ENCODE data around the gene TTLL11. TPM values are rescaled to one million over a fixed set of nuclear protein-coding genes. Genes with fewer than 3 reads are reported as not detected.

Gene TTLL11
- total and polyA plus RNA-seq, 9 donors: 14.2 to 29.3 (median 20.1) TPM

DNA sequence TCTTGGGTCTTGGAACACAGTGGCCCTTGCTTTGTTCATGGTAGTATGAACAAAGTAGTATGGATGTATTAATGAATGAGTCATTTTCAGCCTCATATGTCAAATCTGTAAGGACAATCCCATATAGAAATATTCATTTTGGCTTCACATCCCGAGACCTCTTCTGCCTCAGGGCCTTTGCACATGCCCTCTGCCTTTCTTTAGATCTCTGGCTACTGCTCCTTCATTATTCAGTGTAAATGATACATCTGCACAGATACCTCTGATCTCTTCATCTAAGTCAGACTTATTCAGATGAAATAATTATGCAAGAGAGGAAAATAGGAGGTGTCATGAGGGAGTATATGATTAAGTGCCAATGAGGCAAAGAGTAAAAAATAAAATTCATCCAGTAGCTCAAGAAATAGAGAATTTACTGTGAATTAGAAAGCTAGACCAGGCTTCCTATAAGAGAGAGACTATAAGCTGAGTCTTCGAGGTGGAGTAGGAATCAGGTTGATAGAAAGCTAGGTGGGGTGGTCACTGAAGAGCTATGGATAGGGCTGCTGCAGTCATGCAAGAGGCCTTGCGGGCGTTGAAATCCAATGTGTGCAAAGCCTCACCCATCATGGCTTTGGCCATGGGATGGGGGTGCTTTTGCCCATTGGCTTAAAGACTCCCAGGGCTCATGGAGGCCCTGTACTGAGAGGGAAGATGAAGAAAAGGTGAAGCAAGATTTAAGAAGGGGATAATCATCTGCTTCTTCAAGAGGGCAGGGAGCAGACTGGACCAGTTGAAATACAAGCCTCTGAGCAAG, 3.7 kb upstream of the TTLL11 start:
- no peak overlapping the region for H3K27ac ChIP-seq (ENCODE audit: low read length)

DNA sequence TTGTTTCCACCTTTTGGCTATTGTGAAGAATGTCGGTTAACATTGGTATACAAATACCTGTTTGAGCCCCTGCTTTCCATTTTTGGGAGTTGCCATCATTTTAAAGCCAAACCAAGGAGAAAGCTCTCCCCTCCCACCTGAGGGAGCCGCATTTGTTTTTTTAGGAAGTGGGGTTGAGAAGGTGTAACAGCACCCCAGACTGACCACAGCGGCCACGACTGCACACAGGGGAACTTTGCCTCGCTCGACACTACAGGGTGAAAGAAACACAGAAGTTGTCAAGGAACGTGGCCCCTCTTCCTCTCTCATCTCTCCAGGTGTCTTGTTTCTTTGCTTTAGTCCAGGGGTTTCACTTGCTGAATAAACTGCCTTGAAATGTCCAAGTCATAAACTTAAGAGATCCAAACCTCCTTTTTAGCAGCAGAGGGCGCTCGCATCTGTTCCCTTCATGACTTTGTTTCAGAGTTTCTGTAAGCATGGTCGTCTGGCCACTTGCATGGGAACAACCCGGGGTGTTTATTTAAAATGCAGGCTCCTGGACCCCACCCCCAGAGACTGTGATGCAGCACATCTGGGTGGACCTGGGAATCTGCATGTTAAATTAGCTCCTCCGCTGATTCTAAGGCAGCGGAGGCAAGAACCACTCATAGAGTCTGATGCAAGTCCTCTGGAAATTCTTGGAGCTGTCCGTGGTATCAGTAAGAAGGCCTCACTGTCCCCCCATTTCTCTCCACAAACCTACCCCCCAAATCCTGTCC, 2.1 kb upstream of the TTLL11 start:
- DNase-seq: peak; percentile 62
- Histone ChIP-seq H3K27ac (ENCODE audit: low read length) (no peak overlapping the region), H3K4me3 (ENCODE audit: low read length) (no peak overlapping the region), H3K36me3 (ENCODE audit: control insufficient read depth, insufficient read depth, low read length) (peaks cover 11% of the 10 kb centered on the region), H3K27me3 (ENCODE audit: control insufficient read depth, insufficient read depth, low read length) (peaks cover 3% of the 10 kb centered on the region), H3K9me3 (replicated peaks; ENCODE audit: control insufficient read depth, low read depth, low read length) (no peaks in the 10 kb centered on the region), H3K4me1 (ENCODE audit: control insufficient read depth, insufficient read depth, low read length) (peaks cover 31% of the 10 kb centered on the region)
- 14% methylated on average over 8 of the region's 14 CpGs for WGBS (ENCODE audit: insufficient coverage)

More for the DNA sequence above, 3.7 kb upstream of the TTLL11 start:
- no peak for DNase-seq
- peaks cover 3% of the 10 kb centered on the region for H3K27me3 ChIP-seq (ENCODE audit: control insufficient read depth, insufficient read depth, low read length)
- peaks cover 1% of the 10 kb centered on the region for H3K36me3 ChIP-seq (ENCODE audit: control insufficient read depth, insufficient read depth, low read length)
- H3K9me3 ChIP-seq (replicated peaks; ENCODE audit: control insufficient read depth, low read depth, low read length): no peaks in the 10 kb centered on the region
- H3K4me1 ChIP-seq (ENCODE audit: control insufficient read depth, insufficient read depth, low read length): peaks cover 21% of the 10 kb centered on the region
- H3K4me3 ChIP-seq (ENCODE audit: low read length): no peak overlapping the region
- 79% methylated on average over 4 of the region's 4 CpGs for WGBS (ENCODE audit: insufficient coverage)

DNA sequence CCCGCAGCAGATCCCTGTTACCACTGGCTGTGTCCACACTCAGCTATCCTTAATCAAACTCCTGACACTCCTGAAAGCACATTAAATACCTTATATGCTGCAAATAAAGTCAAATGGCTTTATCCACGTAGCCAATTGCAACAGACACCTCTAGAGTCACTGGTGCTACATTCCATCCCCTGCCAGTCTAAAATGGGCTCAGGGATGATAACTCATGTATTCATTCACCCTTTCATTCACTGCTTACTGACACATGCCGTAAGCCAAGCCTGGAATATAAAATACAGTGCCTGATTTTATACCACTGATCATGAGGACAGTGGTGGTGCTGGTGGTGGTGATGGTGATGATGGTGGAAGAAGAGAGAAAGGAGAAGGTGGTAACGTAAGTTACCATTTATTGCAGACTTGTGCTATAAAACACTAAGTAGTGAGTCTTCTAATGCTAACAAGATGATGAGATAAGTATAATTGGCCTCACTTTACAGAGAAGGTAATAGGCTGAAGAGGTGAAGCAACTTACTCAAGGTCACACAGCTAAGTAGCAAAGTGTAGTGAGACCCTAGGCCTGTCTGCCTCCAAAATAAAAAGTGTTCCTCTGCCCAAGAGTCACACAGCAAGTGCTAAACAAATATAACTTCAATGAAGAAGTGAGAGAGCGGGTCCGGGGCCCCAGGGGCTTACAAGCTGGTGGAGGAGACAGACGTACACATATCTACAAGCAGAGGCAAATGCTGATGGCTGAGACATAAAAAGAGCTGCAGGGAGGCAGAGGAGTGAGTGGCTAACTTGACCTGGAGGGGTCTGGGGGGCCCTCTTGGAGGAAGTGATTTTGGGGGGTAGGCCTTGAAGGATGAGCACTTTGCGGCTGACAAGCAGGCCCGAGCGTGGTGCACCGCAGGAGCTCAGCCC, 1.2 kb downstream of the TTLL11 start:
- Histone ChIP-seq H3K27me3 (ENCODE audit: control insufficient read depth, insufficient read depth, low read length) (peaks cover 3% of the 10 kb centered on the region), H3K36me3 (ENCODE audit: control insufficient read depth, insufficient read depth, low read length) (peaks cover 13% of the 10 kb centered on the region), H3K4me3 (ENCODE audit: low read length) (peak overlapping the region; percentile 70), H3K27ac (ENCODE audit: low read length) (no peak overlapping the region), H3K9me3 (replicated peaks; ENCODE audit: control insufficient read depth, low read depth, low read length) (no peaks in the 10 kb centered on the region), H3K4me1 (ENCODE audit: control insufficient read depth, insufficient read depth, low read length) (peaks cover 30% of the 10 kb centered on the region)
- 45% methylated on average over 9 of the region's 11 CpGs for WGBS (ENCODE audit: insufficient coverage)
- no peak for DNase-seq

DNA sequence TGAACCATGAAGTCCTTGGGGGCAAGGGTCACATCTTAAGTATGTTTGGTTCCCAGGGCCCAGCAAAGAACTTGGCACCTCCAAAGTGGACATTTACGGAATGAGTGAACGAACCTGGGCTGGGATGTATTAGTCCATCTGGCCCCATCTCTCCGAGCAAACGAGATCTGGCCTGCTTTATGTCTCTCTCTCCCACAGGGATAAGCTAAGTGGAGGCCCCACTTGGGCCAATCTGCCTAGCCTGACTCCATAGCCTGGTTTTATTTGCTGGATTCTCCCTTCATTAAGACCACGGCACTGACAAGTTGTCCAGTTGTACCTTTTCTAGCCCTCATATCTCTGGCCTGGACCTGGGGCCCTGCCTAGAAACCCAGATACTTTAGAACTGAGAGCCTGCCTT, 2.1 kb downstream of the TTLL11 start:
- no peak for DNase-seq
- Histone ChIP-seq H3K27ac (ENCODE audit: low read length) (no peak overlapping the region), H3K4me1 (ENCODE audit: control insufficient read depth, insufficient read depth, low read length) (peaks cover 33% of the 10 kb centered on the region), H3K27me3 (ENCODE audit: control insufficient read depth, insufficient read depth, low read length) (peaks cover 3% of the 10 kb centered on the region), H3K4me3 (ENCODE audit: low read length) (peak overlapping the region; percentile 70), H3K36me3 (ENCODE audit: control insufficient read depth, insufficient read depth, low read length) (peaks cover 13% of the 10 kb centered on the region), H3K9me3 (replicated peaks; ENCODE audit: control insufficient read depth, low read depth, low read length) (no peaks in the 10 kb centered on the region)
- WGBS (ENCODE audit: insufficient coverage): 55% methylated on average over 5 of the region's 5 CpGs

DNA sequence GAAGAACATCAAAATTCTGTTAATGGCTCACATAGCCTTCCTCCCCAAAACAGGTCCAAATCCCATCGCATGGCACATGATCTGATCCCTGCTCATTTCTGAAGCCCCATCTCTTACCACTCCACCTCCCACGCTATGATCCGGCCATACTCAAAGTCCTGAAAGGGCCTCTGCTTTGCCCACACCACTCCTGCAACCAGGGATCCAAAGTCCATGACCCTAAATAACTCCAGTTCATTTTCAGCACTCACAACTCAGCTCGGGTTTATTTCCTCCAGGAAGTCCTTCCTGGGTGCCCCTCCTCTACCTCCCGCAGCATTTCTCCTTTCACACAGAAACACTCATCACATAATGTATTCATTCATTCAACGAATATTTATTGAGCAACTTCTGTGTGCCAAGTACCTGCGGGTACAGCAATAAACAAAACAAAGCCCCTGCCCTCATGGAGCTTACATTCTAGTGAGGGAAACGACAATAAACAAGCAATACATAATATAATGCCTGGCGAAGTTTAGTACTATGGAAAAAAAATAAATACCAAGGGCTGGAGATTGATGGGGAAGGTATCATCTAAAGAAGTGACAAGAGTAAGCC, 2.7 kb downstream of the TTLL11 start:
- Histone ChIP-seq H3K27me3 (ENCODE audit: control insufficient read depth, insufficient read depth, low read length) (peaks cover 3% of the 10 kb centered on the region), H3K9me3 (replicated peaks; ENCODE audit: control insufficient read depth, low read depth, low read length) (no peaks in the 10 kb centered on the region), H3K4me3 (ENCODE audit: low read length) (no peak overlapping the region), H3K27ac (ENCODE audit: low read length) (no peak overlapping the region), H3K36me3 (ENCODE audit: control insufficient read depth, insufficient read depth, low read length) (peaks cover 13% of the 10 kb centered on the region), H3K4me1 (ENCODE audit: control insufficient read depth, insufficient read depth, low read length) (peaks cover 32% of the 10 kb centered on the region)
- 81% methylated on average over 5 of the region's 9 CpGs for WGBS (ENCODE audit: insufficient coverage)
- DNase-seq: no peak

DNA sequence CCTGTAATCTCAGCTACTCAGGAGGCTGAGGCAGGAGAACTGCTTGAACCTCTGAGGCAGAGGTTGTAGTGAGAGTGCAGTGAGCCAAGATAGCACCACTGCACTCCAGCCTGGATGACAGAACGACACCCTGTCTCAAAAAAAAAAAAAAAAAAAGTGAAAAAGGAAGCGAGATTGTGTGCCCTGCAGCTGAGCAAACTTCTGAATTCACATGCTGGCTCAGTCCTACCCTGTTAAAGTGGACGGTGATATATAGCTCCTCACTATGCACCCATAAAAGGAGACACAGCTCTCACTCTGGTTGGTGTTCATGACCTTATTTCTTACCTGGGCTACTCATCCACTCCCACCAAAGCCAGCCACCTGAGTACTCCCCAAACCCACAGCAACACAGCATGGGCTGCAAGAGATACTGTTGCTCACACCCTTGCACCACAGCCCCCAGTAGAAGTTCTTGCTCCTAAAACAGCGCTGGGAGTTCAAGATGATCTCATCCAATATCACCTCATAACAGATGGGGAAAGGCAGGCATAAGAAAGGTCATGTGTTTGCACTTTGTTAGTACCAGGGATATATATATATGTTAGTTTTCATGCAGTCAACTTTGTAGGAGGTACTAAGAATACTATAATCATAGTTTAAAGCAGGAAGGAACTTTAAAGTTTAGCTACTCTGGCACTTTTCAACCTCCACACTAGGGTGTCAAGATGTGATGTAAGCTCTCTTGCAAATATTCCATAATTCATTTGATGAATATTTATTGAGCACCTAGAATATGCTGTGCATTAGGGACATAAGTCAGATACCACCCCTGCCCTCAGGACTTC, 4.0 kb downstream of the TTLL11 start:
- peaks cover 31% of the 10 kb centered on the region for H3K4me1 ChIP-seq (ENCODE audit: control insufficient read depth, insufficient read depth, low read length)

DNA sequence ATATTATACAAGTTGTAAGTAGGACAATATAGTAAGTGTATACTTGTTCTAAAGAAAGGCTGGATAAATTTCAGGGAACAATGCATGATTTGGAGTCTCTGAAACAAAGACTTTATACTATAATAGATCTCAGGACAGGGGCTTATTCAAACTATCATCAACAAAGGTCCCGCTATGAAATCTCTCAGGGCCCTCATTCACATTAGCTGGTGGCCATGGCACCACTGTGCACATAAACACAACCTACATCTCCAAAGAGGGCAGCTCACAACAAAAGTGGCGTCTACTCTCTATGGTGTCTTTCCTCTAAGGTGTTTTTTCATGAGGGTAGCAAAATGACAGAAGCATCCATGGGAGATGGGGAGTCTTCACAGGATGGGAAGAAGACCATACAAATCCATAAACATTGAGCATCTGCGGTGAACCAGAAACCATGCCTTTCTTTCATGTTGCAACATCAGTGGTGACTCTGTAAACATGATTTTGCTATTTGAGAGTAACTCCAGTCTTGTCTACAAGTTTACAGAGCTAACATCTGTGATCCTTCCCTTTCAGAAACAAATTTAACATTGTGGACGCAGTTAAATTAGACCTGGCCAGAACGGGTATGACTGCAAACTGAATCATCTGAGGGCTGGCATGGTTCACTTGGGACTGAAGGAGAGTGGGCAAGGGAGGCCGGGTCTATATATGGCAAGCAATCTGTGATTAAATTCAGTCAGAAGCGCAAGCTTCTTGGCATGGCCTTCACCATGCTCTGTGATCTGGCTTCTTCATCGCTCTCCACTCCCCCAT, 5.5 kb downstream of the TTLL11 start:
- Histone ChIP-seq H3K4me3 (ENCODE audit: low read length) (no peak overlapping the region), H3K9me3 (replicated peaks; ENCODE audit: control insufficient read depth, low read depth, low read length) (no peaks in the 10 kb centered on the region), H3K36me3 (ENCODE audit: control insufficient read depth, insufficient read depth, low read length) (peaks cover 13% of the 10 kb centered on the region), H3K4me1 (ENCODE audit: control insufficient read depth, insufficient read depth, low read length) (peaks cover 27% of the 10 kb centered on the region), H3K27me3 (ENCODE audit: control insufficient read depth, insufficient read depth, low read length) (no peaks in the 10 kb centered on the region), H3K27ac (ENCODE audit: low read length) (no peak overlapping the region)
- DNase-seq: no peak
- 46% methylated on average over 3 of the region's 8 CpGs for WGBS (ENCODE audit: insufficient coverage)

More for the DNA sequence above, 4.0 kb downstream of the TTLL11 start:
- Histone ChIP-seq H3K9me3 (replicated peaks; ENCODE audit: control insufficient read depth, low read depth, low read length) (no peaks in the 10 kb centered on the region), H3K27ac (ENCODE audit: low read length) (no peak overlapping the region), H3K36me3 (ENCODE audit: control insufficient read depth, insufficient read depth, low read length) (peaks cover 13% of the 10 kb centered on the region), H3K27me3 (ENCODE audit: control insufficient read depth, insufficient read depth, low read length) (peaks cover 3% of the 10 kb centered on the region), H3K4me3 (ENCODE audit: low read length) (no peak overlapping the region)
- no peak for DNase-seq
- no CpG with 5 or more reads among the region's 4 CpGs for WGBS (ENCODE audit: insufficient coverage)

DNA sequence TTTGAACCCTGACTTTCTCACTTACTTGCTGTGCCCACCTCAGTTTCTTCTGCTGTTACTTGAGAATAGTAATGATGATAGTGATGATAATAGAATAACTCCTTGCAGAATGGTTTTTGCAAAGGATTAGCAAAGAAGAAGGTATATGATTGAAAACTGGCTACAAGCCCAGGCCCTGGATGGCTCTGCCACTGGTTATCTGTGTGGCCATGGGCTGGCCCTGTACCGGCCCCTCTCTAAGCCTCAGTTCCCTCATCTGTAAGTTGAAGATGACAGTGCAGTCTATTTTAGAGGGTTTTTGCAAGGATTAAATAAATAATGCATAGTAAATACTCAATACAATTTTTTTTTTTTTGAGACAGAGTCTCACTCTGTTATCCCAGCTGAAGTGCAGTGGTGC, 6.2 kb downstream of the TTLL11 start:
- DNase-seq: no peak
- Histone ChIP-seq H3K36me3 (ENCODE audit: control insufficient read depth, insufficient read depth, low read length) (peaks cover 13% of the 10 kb centered on the region), H3K4me3 (ENCODE audit: low read length) (no peak overlapping the region), H3K27me3 (ENCODE audit: control insufficient read depth, insufficient read depth, low read length) (no peaks in the 10 kb centered on the region), H3K4me1 (ENCODE audit: control insufficient read depth, insufficient read depth, low read length) (peaks cover 21% of the 10 kb centered on the region), H3K9me3 (replicated peaks; ENCODE audit: control insufficient read depth, low read depth, low read length) (no peaks in the 10 kb centered on the region), H3K27ac (ENCODE audit: low read length) (no peak overlapping the region)
- no CpG with 5 or more reads among the region's 1 CpG for WGBS (ENCODE audit: insufficient coverage)
